SKM-1 (cell line): Measurements from ENCODE around the gene PPP1R13B.

Source experiments
- DNase-seq: peaks from one replicate; lab custom pipeline; 2025; ENCODE audit not compliant: unreplicated experiment; lab: John Stamatoyannopoulos, UW

Gene PPP1R13B

GRCh38 chr14:103688906-103689902 lies 158.2 kb downstream of the PPP1R13B start:
- no peak for DNase-seq

GRCh38 chr14:103688441-103688840 lies 158.9 kb downstream of the PPP1R13B start:
- DNase-seq, result no peak

- DNase-seq, result no peak
These were observed 159.7 kb downstream of the PPP1R13B start for GRCh38 chr14:103687712-103688111.

GRCh38 chr14:103686831-103687485 lies 160.4 kb downstream of the PPP1R13B start:
- DNase-seq, result no peak

GRCh38 chr14:103685276-103686211 lies 161.8 kb downstream of the PPP1R13B start:
- no peak for DNase-seq

- DNase-seq, result no peak
These were observed 162.5 kb downstream of the PPP1R13B start for GRCh38 chr14:103684871-103685270.

GRCh38 chr14:103684471-103684870 lies 162.9 kb downstream of the PPP1R13B start:
- no peak for DNase-seq
